IMR-90 (cell line): ENCODE measurements around the gene HEBP1.

Experiments used
- BHLHE40 ChIP-seq: fragments of 150-350 bp; IDR thresholded peaks from 2 replicates; pipeline ENCODE4 v1.6.1; 2016; ENCODE audit warnings: mild to moderate bottlenecking, low read depth, low read length
- CEBPB ChIP-seq: IDR thresholded peaks from 2 replicates; pipeline ENCODE4 v1.6.1; 2012; ENCODE audit warnings: low read depth, low read length, improper control_type of control experiment
- CHD1 ChIP-seq: IDR thresholded peaks from 2 replicates; pipeline ENCODE4 v1.6.1; 2012; ENCODE audit warnings: low read depth, low read length, improper control_type of control experiment
- ELK1 ChIP-seq: fragments of 150-350 bp; IDR thresholded peaks from 2 replicates; pipeline ENCODE4 v1.6.1; 2016; ENCODE audit warnings: low read depth, mild to moderate bottlenecking, low read length, moderate library complexity, borderline replicate concordance
- FOS ChIP-seq: fragments of 150-350 bp; IDR thresholded peaks from 2 replicates; pipeline ENCODE4 v1.6.1; 2016; ENCODE audit warnings: low read depth, low read length
- MAZ ChIP-seq: IDR thresholded peaks from 2 replicates; pipeline ENCODE4 v1.6.1; 2012; ENCODE audit warnings: low read depth, mild to moderate bottlenecking, low read length, improper control_type of control experiment, moderate library complexity, borderline replicate concordance
- POLR2A ChIP-seq: IDR thresholded peaks from 2 replicates; pipeline ENCODE4 v1.6.1; 2012; ENCODE audit warnings: mild to moderate bottlenecking, low read depth, low read length
- RAD21 ChIP-seq: IDR thresholded peaks from 2 replicates; pipeline ENCODE4 v1.6.1; 2012; ENCODE audit warnings: low read length, improper control_type of control experiment
- RCOR1 ChIP-seq: IDR thresholded peaks from 2 replicates; pipeline ENCODE4 v1.6.1; 2012; ENCODE audit warnings: mild to moderate bottlenecking, low read length, improper control_type of control experiment; ENCODE audit not compliant: insufficient replicate concordance
- RFX5 ChIP-seq: IDR thresholded peaks from 2 replicates; pipeline ENCODE4 v1.8.0; 2012; ENCODE audit warnings: low read depth, mild to moderate bottlenecking, low read length, moderate library complexity
- SMC3 ChIP-seq: fragments of 150-350 bp; IDR thresholded peaks from 2 replicates; pipeline ENCODE4 v1.6.1; 2016; ENCODE audit warnings: low read depth, mild to moderate bottlenecking, antibody characterized with exemption, low read length, moderate library complexity
- USF2 ChIP-seq: fragments of 150-350 bp; IDR thresholded peaks from 2 replicates; pipeline ENCODE4 v1.6.1; 2017; ENCODE audit warnings: mild to moderate bottlenecking, antibody characterized with exemption, low read length, low read depth
- TF ChIP-seq, protein P1 (sequence below): conservative IDR thresholded peaks from 2 replicates; pipeline ENCODE4 v1.5.1; 2012; ENCODE audit warnings: mild to moderate bottlenecking, low read depth, low read length, improper control_type of control experiment

DNA sequence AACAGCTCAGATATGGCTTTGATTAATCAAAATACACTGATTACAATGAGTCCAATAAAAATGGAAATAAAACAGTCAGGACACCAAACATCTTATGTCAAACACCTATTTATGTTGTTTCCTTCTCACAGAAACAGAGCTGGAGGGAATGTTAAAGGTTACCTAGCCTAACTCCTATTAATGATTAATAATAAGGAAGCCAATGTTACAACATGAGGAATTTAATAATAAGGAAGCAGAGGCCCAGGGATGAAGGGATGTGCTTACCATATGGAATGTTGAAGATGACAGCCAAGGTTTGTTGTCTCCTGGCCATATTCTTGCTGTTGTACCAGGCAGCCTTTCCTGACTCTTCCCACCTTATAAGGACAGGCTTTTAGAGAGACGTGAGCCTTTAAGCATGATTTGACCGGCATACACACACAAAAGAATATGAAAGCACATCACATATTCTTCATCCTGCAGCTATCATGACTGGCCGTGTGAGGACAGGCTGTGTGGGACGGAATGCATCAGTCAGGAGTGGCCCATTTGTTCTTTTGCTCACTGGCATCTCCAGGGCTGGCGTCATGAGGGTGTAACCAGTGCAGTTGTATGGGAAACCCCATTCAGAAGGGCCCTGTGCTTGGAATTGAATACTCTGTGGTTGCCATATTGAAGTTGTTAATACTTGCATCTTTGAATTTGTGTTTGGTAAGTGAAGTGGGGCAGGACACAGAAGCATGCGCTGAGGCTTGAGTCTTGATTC, 45.0 kb downstream of the HEBP1 start:
- TF ChIP-seq POLR2A: no peak
- TF ChIP-seq, protein P1, sequence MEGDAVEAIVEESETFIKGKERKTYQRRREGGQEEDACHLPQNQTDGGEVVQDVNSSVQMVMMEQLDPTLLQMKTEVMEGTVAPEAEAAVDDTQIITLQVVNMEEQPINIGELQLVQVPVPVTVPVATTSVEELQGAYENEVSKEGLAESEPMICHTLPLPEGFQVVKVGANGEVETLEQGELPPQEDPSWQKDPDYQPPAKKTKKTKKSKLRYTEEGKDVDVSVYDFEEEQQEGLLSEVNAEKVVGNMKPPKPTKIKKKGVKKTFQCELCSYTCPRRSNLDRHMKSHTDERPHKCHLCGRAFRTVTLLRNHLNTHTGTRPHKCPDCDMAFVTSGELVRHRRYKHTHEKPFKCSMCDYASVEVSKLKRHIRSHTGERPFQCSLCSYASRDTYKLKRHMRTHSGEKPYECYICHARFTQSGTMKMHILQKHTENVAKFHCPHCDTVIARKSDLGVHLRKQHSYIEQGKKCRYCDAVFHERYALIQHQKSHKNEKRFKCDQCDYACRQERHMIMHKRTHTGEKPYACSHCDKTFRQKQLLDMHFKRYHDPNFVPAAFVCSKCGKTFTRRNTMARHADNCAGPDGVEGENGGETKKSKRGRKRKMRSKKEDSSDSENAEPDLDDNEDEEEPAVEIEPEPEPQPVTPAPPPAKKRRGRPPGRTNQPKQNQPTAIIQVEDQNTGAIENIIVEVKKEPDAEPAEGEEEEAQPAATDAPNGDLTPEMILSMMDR: no peak
- TF ChIP-seq RAD21: no peak
- TF ChIP-seq SMC3: no peak
- no peak for TF ChIP-seq USF2
- TF ChIP-seq ELK1: no peak
- no peak for TF ChIP-seq CEBPB
- TF ChIP-seq RFX5: no peak
- no peak for TF ChIP-seq CHD1
- TF ChIP-seq BHLHE40: no peak
- no peak for TF ChIP-seq RCOR1
- no peak for TF ChIP-seq MAZ
- no peak for TF ChIP-seq FOS
